ENCODE measurements around the gene TSHZ2. TPM values are rescaled to one million over a fixed set of nuclear protein-coding genes. Genes with fewer than 3 reads are reported as not detected.

Gene TSHZ2
- total RNA-seq, 1 donor from 2014 or later = 1.6 TPM

DNA sequence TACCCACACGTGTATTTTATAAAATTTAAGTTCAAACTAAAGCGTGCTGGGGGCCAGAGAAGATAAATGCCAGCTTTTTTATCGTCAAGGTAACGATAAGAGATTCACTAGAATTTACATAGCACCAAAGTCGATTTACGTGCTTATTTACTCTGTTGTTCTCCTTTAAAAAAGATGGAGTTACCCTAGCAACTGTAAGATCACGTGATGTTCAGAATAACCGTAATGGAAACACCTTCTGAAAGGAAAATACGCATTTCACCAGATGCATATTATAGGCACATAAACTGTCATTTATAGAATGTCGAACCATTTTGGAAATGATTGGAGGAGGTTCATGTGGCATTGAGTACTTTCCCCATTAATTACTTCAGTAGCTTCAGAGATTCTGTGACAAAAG, 207.6 kb downstream of the TSHZ2 start:
- DNase-seq (ENCODE audit: low read depth) = no peak
- Histone ChIP-seq H3K27me3 (ENCODE audit: control insufficient read depth, insufficient read depth, low read length) (no peaks in the 10 kb centered on the region), H3K4me3 (ENCODE audit: low read depth, low read length) (no peak overlapping the region), H3K36me3 (ENCODE audit: control insufficient read depth, insufficient read depth, low read length) (no peaks in the 10 kb centered on the region)
- TF ChIP-seq, protein P1, sequence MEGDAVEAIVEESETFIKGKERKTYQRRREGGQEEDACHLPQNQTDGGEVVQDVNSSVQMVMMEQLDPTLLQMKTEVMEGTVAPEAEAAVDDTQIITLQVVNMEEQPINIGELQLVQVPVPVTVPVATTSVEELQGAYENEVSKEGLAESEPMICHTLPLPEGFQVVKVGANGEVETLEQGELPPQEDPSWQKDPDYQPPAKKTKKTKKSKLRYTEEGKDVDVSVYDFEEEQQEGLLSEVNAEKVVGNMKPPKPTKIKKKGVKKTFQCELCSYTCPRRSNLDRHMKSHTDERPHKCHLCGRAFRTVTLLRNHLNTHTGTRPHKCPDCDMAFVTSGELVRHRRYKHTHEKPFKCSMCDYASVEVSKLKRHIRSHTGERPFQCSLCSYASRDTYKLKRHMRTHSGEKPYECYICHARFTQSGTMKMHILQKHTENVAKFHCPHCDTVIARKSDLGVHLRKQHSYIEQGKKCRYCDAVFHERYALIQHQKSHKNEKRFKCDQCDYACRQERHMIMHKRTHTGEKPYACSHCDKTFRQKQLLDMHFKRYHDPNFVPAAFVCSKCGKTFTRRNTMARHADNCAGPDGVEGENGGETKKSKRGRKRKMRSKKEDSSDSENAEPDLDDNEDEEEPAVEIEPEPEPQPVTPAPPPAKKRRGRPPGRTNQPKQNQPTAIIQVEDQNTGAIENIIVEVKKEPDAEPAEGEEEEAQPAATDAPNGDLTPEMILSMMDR (IDR thresholded peaks at IDR 0.05; ENCODE audit: insufficient read depth, low read length, severe bottlenecking) = no peak
- FAIRE-seq = no peak

DNA sequence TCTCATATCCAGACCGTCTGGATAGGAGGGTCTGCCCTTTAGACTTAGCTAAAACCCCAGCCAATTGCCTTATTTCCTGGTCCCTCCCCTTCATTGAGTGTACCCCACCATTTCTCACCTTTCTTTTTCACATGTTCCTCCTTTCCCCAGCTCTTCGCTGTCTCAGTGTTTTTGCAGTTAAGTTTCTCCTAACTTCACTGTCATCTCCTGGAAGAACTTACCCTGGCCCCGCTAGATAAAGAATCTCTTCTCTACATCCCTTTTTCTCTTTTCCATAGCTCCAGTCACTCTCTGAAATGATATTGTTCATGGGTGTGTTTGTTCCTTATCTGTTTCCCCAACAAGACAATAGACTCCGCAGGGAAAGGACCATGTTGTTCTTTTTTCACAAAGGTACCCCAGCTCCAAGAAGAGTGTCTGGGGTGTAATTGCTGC, 208.8 kb downstream of the TSHZ2 start:
- no peak for DNase-seq (ENCODE audit: low read depth)
- Histone ChIP-seq H3K27me3 (ENCODE audit: control insufficient read depth, insufficient read depth, low read length) (no peaks in the 10 kb centered on the region), H3K36me3 (ENCODE audit: control insufficient read depth, insufficient read depth, low read length) (no peaks in the 10 kb centered on the region), H3K4me3 (ENCODE audit: low read depth, low read length) (no peak overlapping the region)
- TF ChIP-seq, protein P1 (IDR thresholded peaks at IDR 0.05; ENCODE audit: insufficient read depth, low read length, severe bottlenecking) = no peak
- no peak for FAIRE-seq

DNA sequence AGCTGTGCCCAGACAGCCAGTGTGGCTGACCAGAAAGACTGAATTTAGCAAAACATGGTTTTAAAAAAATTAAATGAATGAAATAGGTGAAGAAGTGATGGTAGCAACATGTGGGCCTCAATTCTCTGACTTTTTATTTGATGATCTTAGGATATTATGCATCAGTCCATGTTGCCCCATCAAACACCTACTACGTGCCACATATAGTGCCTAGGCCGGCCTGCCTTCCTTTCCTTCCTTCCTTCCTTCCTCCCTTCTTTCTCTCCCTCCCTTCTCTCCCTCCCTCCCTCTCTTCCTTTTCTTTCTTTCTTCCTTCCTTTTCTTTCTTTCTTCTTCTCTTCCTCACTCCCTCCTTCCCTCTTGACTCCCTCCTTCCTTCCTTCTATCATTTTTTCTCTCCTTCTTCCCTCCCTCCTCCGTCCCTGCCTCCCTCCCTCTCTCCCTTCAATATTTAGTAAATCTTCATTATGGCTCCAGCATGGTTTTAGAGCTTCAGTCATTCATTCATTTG, 209.8 kb downstream of the TSHZ2 start:
- DNase-seq (ENCODE audit: low read depth) = no peak
- Histone ChIP-seq H3K4me3 (ENCODE audit: low read depth, low read length) (no peak overlapping the region), H3K36me3 (ENCODE audit: control insufficient read depth, insufficient read depth, low read length) (no peaks in the 10 kb centered on the region), H3K27me3 (ENCODE audit: control insufficient read depth, insufficient read depth, low read length) (no peaks in the 10 kb centered on the region)
- no peak for FAIRE-seq
- TF ChIP-seq, protein P1 (IDR thresholded peaks at IDR 0.05; ENCODE audit: insufficient read depth, low read length, severe bottlenecking) = no peak

- Histone ChIP-seq H3K36me3 (ENCODE audit: control insufficient read depth, insufficient read depth, low read length) (no peaks in the 10 kb centered on the region), H3K4me3 (ENCODE audit: low read depth, low read length) (no peak overlapping the region), H3K27me3 (ENCODE audit: control insufficient read depth, insufficient read depth, low read length) (no peaks in the 10 kb centered on the region)
- DNase-seq (ENCODE audit: low read depth) = no peak
- TF ChIP-seq, protein P1 (IDR thresholded peaks at IDR 0.05; ENCODE audit: insufficient read depth, low read length, severe bottlenecking) = no peak
- FAIRE-seq = no peak
Observed at GRCh38 chr20:53183181-53183580, 211.0 kb downstream of the TSHZ2 start.

GRCh38 chr20:53186635-53187034, 214.5 kb downstream of the TSHZ2 start:
- TF ChIP-seq, protein P1 (IDR thresholded peaks at IDR 0.05; ENCODE audit: insufficient read depth, low read length, severe bottlenecking) = no peak
- no peaks in the 10 kb centered on the region for H3K27me3 ChIP-seq (ENCODE audit: control insufficient read depth, insufficient read depth, low read length)
- H3K36me3 ChIP-seq (ENCODE audit: control insufficient read depth, insufficient read depth, low read length) = no peaks in the 10 kb centered on the region
- no peak for DNase-seq (ENCODE audit: low read depth)
- no peak for FAIRE-seq
- no peak overlapping the region for H3K4me3 ChIP-seq (ENCODE audit: low read depth, low read length)

GRCh38 chr20:53187392-53188068, 215.4 kb downstream of the TSHZ2 start:
- H3K27me3 ChIP-seq (ENCODE audit: control insufficient read depth, insufficient read depth, low read length) = no peaks in the 10 kb centered on the region
- FAIRE-seq = no peak
- no peaks in the 10 kb centered on the region for H3K36me3 ChIP-seq (ENCODE audit: control insufficient read depth, insufficient read depth, low read length)
- no peak for DNase-seq (ENCODE audit: low read depth)
- TF ChIP-seq, protein P1 (IDR thresholded peaks at IDR 0.05; ENCODE audit: insufficient read depth, low read length, severe bottlenecking) = no peak
- no peak overlapping the region for H3K4me3 ChIP-seq (ENCODE audit: low read depth, low read length)
